ENCODE results near the gene KIAA1614.

The KIAA1614 gene

GRCh38 chr1:180898441-180899219, 14.1 kb upstream of the KIAA1614 start:
- peak; percentile 15 for DNase-seq (ENCODE audit: low read depth)
- TF ChIP-seq, protein P1, sequence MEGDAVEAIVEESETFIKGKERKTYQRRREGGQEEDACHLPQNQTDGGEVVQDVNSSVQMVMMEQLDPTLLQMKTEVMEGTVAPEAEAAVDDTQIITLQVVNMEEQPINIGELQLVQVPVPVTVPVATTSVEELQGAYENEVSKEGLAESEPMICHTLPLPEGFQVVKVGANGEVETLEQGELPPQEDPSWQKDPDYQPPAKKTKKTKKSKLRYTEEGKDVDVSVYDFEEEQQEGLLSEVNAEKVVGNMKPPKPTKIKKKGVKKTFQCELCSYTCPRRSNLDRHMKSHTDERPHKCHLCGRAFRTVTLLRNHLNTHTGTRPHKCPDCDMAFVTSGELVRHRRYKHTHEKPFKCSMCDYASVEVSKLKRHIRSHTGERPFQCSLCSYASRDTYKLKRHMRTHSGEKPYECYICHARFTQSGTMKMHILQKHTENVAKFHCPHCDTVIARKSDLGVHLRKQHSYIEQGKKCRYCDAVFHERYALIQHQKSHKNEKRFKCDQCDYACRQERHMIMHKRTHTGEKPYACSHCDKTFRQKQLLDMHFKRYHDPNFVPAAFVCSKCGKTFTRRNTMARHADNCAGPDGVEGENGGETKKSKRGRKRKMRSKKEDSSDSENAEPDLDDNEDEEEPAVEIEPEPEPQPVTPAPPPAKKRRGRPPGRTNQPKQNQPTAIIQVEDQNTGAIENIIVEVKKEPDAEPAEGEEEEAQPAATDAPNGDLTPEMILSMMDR (IDR thresholded peaks at IDR 0.05; ENCODE audit: low read length, missing control alignments) = no peak
- H3K4me3 ChIP-seq (replicated peaks; ENCODE audit: low read depth, low read length) = no peak overlapping the region

DNA sequence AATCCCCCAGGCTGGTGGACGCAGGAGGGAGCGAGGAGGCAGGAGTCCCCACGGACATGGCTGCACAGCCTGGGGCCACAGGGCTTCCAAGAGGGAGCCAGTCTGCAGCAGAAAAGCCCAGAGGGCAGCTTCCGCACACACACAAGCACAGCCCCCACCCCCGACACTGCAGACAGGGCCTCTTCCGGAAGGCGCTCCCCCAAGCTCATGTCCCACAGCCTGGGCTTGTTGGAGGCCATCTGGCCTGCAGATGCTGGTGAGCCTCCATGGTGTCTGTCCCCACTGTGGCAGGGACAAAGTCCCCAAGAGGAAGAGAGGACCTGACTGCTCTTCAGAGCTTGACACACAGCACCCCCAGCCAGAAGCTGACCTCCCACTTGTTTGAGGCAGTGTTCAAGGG, 13.4 kb upstream of the KIAA1614 start:
- TF ChIP-seq, protein P1 (IDR thresholded peaks at IDR 0.05; ENCODE audit: low read length, missing control alignments) = no peak
- no peak overlapping the region for H3K4me3 ChIP-seq (replicated peaks; ENCODE audit: low read depth, low read length)
- DNase-seq (ENCODE audit: low read depth) = no peak

- no peak overlapping the region for H3K4me3 ChIP-seq (replicated peaks; ENCODE audit: low read depth, low read length)
- DNase-seq (ENCODE audit: low read depth) = no peak
- TF ChIP-seq, protein P1 (IDR thresholded peaks at IDR 0.05; ENCODE audit: low read length, missing control alignments) = no peak
Observed at GRCh38 chr1:180901076-180901990, 11.4 kb upstream of the KIAA1614 start.

DNA sequence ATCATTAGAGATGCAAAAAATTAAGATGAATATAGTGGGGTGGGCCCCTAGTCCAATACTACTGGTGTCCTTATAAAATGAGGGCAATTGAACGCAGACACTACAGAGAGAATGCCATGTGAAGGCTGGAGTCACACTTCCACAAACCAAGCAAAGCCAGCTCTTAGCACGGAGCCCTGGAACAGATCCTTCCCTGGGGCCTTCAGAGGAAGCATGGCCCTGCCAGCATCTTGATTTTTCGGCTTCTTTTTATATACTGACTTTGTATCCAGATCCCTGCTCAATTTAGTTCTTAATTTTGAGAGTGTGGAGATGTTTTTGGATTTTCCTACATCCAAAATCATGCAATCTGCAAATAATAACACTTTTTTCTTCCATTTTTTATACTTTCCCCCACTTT, 10.2 kb upstream of the KIAA1614 start:
- TF ChIP-seq, protein P1 (IDR thresholded peaks at IDR 0.05; ENCODE audit: low read length, missing control alignments) = no peak
- no peak for DNase-seq (ENCODE audit: low read depth)
- H3K4me3 ChIP-seq (replicated peaks; ENCODE audit: low read depth, low read length) = no peak overlapping the region

DNA sequence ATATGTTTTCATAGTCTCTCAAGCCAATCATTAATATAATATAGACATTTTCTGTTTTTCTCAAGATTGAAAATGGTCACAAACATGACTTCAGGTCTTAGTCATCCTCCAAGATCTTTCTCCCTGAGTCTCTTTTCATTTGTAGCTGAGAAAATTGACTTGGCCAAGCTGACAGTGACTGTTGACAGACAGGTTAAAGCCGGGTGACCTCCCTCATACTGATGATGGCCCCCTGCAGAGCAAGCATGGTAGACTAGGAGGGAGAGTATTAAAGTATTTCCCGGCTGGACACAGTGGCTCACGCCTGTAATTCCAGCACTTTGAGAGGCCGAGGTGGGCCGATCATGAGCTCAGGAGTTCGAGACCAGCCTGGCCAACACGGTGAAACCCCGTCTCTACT, 6.8 kb upstream of the KIAA1614 start:
- TF ChIP-seq, protein P1 (IDR thresholded peaks at IDR 0.05; ENCODE audit: low read length, missing control alignments) = no peak
- no peak for DNase-seq (ENCODE audit: low read depth)
- no peak overlapping the region for H3K4me3 ChIP-seq (replicated peaks; ENCODE audit: low read depth, low read length)

DNA sequence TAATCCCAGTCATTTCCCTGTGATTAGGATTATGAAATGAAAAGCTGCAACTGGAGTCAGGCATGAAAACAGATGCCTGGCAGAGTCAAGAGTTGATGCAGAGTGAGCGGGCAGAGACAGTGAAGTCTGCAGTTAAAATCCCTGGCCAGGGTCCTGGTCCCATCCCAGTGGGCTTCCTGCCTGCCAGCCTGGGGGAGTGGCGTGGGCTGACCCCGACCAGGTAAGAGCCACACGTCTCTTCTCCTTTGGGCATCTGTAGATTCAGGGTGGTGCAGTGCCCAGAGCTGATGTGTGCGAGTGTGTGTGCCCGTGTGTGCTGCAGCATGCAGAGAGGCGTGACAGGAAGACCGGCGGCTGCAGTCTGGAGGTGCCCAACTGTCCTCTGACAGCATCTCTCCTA, 6.2 kb upstream of the KIAA1614 start:
- no peak for DNase-seq (ENCODE audit: low read depth)
- H3K4me3 ChIP-seq (replicated peaks; ENCODE audit: low read depth, low read length) = no peak overlapping the region
- TF ChIP-seq, protein P1 (IDR thresholded peaks at IDR 0.05; ENCODE audit: low read length, missing control alignments) = no peak

Data from fibroblast of pulmonary artery (primary cell).